Measurements from ENCODE around the gene BAHD1. TPM values are rescaled to one million over a fixed set of nuclear protein-coding genes. Genes with fewer than 3 reads are reported as not detected.

BAHD1 gene
- total RNA-seq, 2 donors from 2014 or later = 10.1 to 16.2 TPM

DNA sequence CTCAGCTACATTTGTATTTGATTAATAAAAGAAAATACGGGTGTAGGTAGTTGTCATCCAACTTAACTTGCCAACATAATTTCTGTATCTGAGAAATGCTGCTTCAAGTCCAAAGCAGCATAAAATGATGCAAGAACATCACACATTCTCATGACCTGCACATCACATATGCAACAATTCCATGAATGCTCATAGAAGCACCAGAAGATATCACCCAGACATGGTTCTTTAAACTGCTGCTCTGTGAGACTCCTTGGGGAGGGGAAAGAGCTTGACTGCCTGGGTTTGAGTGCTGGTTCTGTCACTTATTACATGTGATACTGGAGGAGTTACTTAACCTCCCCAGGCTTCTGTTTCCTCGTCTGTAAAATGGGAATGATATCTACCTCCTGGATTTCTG is 69.4 kb downstream of the BAHD1 start:
- H3K9me3 ChIP-seq = no peaks in the 10 kb centered on the region
- whole genome bisulfite sequencing, 2 donors = 75 to 76% methylated on average over 2 of the region's 2 CpGs
- H3K4me1 ChIP-seq = peaks cover 24% of the 10 kb centered on the region
- no peak overlapping the region for H3K27ac ChIP-seq
- no peaks in the 10 kb centered on the region for H3K36me3 ChIP-seq (replicated peaks in 1 of 2; ENCODE audit: insufficient read depth in 1 of 2, low read depth in 2 of 2)
- intact Hi-C loops (cut with DNase I) = no loop called here
- no peak for DNase-seq
- no peak for ATAC-seq
- no peak overlapping the region for H3K4me3 ChIP-seq
- TF ChIP-seq, protein P1, sequence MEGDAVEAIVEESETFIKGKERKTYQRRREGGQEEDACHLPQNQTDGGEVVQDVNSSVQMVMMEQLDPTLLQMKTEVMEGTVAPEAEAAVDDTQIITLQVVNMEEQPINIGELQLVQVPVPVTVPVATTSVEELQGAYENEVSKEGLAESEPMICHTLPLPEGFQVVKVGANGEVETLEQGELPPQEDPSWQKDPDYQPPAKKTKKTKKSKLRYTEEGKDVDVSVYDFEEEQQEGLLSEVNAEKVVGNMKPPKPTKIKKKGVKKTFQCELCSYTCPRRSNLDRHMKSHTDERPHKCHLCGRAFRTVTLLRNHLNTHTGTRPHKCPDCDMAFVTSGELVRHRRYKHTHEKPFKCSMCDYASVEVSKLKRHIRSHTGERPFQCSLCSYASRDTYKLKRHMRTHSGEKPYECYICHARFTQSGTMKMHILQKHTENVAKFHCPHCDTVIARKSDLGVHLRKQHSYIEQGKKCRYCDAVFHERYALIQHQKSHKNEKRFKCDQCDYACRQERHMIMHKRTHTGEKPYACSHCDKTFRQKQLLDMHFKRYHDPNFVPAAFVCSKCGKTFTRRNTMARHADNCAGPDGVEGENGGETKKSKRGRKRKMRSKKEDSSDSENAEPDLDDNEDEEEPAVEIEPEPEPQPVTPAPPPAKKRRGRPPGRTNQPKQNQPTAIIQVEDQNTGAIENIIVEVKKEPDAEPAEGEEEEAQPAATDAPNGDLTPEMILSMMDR (IDR thresholded peaks at IDR 0.05) = no peak
- no peak for TF ChIP-seq POLR2A (IDR thresholded peaks at IDR 0.05)
- no peaks in the 10 kb centered on the region for H3K27me3 ChIP-seq

DNA sequence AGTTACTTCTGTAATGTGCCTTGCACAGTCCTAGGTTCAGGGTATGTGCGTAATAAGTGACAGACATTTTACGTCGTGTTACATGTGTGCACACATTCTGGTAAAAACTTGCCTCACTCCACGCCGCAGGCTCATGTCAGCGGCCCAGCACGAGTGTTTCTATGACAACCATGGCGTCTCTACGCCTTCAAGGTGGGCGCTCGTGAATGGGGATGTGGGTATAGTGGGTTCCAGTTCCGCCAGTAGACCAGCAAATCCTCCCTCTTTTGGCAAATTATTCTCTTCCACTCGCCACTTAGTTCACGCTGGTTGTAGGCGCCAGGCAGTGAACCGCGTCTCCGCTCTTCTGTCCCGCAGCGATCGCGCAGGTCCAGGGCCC is 70.3 kb downstream of the BAHD1 start:
- peak; percentile 15 for ATAC-seq
- WGBS, 2 donors = 20 to 42% methylated on average over 15 to 22 of the region's 22 CpGs
- no peak for TF ChIP-seq POLR2A (IDR thresholded peaks at IDR 0.05)
- TF ChIP-seq, protein P1 (IDR thresholded peaks at IDR 0.05) = no peak
- Histone ChIP-seq H3K27ac (peak overlapping the region in 3 of 4 donors; percentile 35 to 62 (median 35)), H3K36me3 (replicated peaks in 1 of 2; ENCODE audit: insufficient read depth in 1 of 2, low read depth in 2 of 2) (no peaks in the 10 kb centered on the region), H3K27me3 (no peaks in the 10 kb centered on the region), H3K4me3 (peak overlapping the region; percentile 18 to 22), H3K9me3 (no peaks in the 10 kb centered on the region), H3K4me1 (peaks cover 24% of the 10 kb centered on the region)
- intact Hi-C loops (cut with DNase I) = no loop called here
- peak in 3 of 4 donors; percentile 14 to 16 (median 15) for DNase-seq

DNA sequence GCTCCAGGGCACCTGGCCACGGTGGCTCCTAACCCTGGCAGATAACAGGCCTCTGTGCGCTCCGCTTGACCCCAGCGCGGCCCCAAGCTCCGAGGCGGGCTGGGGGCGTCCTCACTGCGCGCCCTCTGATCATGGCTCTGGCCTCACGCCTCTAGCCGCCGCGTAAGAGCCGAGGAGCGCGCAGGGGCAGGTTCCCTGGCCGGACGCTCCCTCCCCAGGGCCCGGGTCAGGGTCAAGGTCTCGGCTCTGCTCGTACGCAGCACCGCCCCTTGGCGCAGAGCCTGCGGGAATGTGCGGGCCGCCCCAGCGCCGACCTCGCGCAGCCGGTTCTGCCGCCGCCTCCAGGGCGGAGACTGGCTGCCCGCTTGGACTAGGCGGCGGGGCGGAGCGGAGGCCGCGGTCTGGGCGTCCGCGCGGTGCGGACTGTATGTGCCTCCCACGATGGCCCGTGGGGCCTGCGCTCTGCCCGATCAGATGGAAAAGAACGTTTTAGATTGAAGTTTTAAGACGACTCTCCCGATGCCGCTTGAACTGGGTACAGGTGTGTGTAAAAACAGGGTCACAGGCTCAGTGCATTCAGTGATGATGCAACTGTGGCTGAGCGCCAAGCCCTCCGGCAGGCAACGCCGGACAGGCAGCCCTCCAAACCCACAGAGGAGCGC is 70.8 kb downstream of the BAHD1 start:
- 3 to 5% methylated on average over 10 to 50 of the region's 61 CpGs for WGBS, 2 donors
- Histone ChIP-seq H3K9me3 (no peaks in the 10 kb centered on the region), H3K27ac (peak overlapping the region in 3 of 4 donors; percentile 35 to 62 (median 35)), H3K36me3 (replicated peaks in 1 of 2; ENCODE audit: insufficient read depth in 1 of 2, low read depth in 2 of 2) (no peaks in the 10 kb centered on the region), H3K27me3 (no peaks in the 10 kb centered on the region), H3K4me3 (peak overlapping the region; percentile 18 to 22), H3K4me1 (peaks cover 23% of the 10 kb centered on the region)
- DNase-seq (peak; percentile 79 to 89 (median 84)), ATAC-seq (peak; percentile 87)
- intact Hi-C loops (cut with DNase I) = no loop called here
- peak in 2 of 3 donors; percentile 28 for TF ChIP-seq POLR2A (IDR thresholded peaks at IDR 0.05)
- TF ChIP-seq, protein P1 (IDR thresholded peaks at IDR 0.05) = peak in 1 of 7 experiments; percentile 16

DNA sequence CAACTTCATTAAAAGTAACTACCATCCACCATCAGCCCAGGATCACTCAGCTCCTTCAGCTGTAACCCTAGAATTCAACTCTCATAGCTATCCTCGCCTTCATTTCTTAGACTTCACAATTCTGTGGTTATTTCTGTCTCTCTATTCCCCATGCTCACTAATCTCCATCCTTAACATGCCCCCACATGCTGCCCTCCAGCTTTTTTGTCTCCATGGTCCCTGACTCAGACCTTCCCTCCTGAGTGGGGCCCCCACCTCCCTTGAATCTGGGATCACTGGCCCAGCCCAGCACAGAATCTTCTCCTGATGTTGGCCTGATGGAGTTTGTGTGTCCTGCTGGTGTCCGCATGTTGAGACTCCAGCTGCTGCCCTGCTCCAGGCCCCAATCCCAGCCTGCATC is 71.7 kb downstream of the BAHD1 start:
- TF ChIP-seq POLR2A (IDR thresholded peaks at IDR 0.05) = no peak
- TF ChIP-seq, protein P1 (IDR thresholded peaks at IDR 0.05) = no peak
- 93 to 100% methylated on average over 2 of the region's 2 CpGs for WGBS, 2 donors
- Histone ChIP-seq H3K4me3 (no peak overlapping the region), H3K4me1 (peaks cover 14% of the 10 kb centered on the region), H3K27me3 (no peaks in the 10 kb centered on the region), H3K9me3 (no peaks in the 10 kb centered on the region), H3K36me3 (replicated peaks in 1 of 2; ENCODE audit: insufficient read depth in 1 of 2, low read depth in 2 of 2) (no peaks in the 10 kb centered on the region), H3K27ac (peak overlapping the region in 2 of 4 donors; percentile 35 to 62)
- no peak for DNase-seq
- intact Hi-C loops (cut with DNase I) = no loop called here
- ATAC-seq = no peak

DNA sequence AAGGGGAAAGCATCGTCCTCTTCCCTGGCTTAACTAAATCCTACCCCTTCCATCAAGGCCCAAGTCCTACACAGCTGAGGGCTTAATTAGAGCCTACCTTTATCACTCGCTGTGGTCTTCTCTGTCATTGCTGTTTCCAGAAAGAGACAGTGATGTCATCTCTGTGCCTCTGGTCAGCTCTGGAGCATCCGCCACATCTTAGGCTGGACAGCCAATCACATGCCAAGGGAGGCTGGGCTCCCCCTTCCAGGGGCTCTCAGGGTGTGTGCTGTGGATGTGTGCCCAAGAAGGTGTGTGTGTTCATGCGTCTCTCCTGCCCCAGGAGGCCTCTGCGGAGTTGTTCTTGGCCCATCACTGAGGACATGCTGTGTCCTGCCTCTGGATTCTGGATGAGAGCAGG is 72.9 kb downstream of the BAHD1 start:
- intact Hi-C loops (cut with DNase I) = no loop called here

More for the DNA sequence above, 72.9 kb downstream of the BAHD1 start:
- 89 to 93% methylated on average over 5 of the region's 5 CpGs for WGBS, 2 donors
- H3K36me3 ChIP-seq (replicated peaks in 1 of 2; ENCODE audit: insufficient read depth in 1 of 2, low read depth in 2 of 2) = no peaks in the 10 kb centered on the region
- H3K4me3 ChIP-seq = no peak overlapping the region
- no peak overlapping the region for H3K27ac ChIP-seq
- H3K27me3 ChIP-seq = no peaks in the 10 kb centered on the region
- ATAC-seq (no peak), DNase-seq (no peak)
- no peak for TF ChIP-seq POLR2A (IDR thresholded peaks at IDR 0.05)
- TF ChIP-seq, protein P1 (IDR thresholded peaks at IDR 0.05) = no peak
- H3K4me1 ChIP-seq = peaks cover 14% of the 10 kb centered on the region
- H3K9me3 ChIP-seq = no peaks in the 10 kb centered on the region

All from body of pancreas (tissue), 4 donors.